Loucy (cell line): ENCODE data around the gene RAD51D.

ENCODE experiments used
- H2AFZ ChIP-seq: fragments of 200-600 bp; sonication (generic); 2 replicates; pipeline ENCODE4 v1.6.0; 2016; ENCODE audit warnings: antibody characterized with exemption, mild to moderate bottlenecking, low read length, moderate library complexity
- H3F3A ChIP-seq: fragments of 200-600 bp; 2 replicates; pipeline ENCODE4 v1.6.0; 2016; ENCODE audit warnings: antibody characterized with exemption, low read depth, mild to moderate bottlenecking
- H3K27me3 ChIP-seq: fragments of 200-600 bp; sonication (generic); 2 replicates; pipeline ENCODE4 v1.6.1; 2014; ENCODE audit warnings: low read length, mild to moderate bottlenecking; ENCODE audit not compliant: insufficient read depth, poor library complexity, severe bottlenecking
- H3K36me3 ChIP-seq: fragments of 200-600 bp; sonication (generic); 2 replicates; pipeline ENCODE4 v1.6.1; 2016; ENCODE audit warnings: low read length; ENCODE audit not compliant: insufficient read depth
- H3K4me1 ChIP-seq: fragments of 200-600 bp; sonication (generic); 2 replicates; pipeline ENCODE4 v1.5.1; 2014; ENCODE audit warnings: low read length, mild to moderate bottlenecking; ENCODE audit not compliant: insufficient read depth, poor library complexity, severe bottlenecking
- H3K4me2 ChIP-seq: fragments of 200-600 bp; sonication (generic); 2 replicates; pipeline ENCODE4 v1.6.0; 2014; ENCODE audit warnings: antibody characterized with exemption, low read length, low read depth, mild to moderate bottlenecking; ENCODE audit not compliant: poor library complexity, severe bottlenecking
- H3K4me3 ChIP-seq: fragments of 200-600 bp; sonication (generic); 2 replicates; pipeline ENCODE4 v1.5.1; 2014; ENCODE audit warnings: low read length, mild to moderate bottlenecking, mixed read lengths; ENCODE audit not compliant: poor library complexity, severe bottlenecking
- H3K79me2 ChIP-seq: fragments of 200-600 bp; sonication (generic); 2 replicates; pipeline ENCODE4 v1.6.1; 2014; ENCODE audit warnings: low read length; ENCODE audit not compliant: insufficient read depth
- H3K9ac ChIP-seq: fragments of 200-600 bp; sonication (generic); 2 replicates; pipeline ENCODE4 v1.6.0; 2014; ENCODE audit warnings: mild to moderate bottlenecking, low read depth, low read length, moderate library complexity; ENCODE audit not compliant: poor library complexity, severe bottlenecking
- H3K9me2 ChIP-seq: fragments of 200-600 bp; sonication (generic); replicated peaks from 2 replicates; pipeline ENCODE4 v1.6.1; 2016; ENCODE audit warnings: low read depth, low read length, mixed read lengths
- H3K9me3 ChIP-seq: fragments of 200-600 bp; sonication (generic); 2 replicates; pipeline ENCODE4 v1.6.1; 2014; ENCODE audit warnings: mild to moderate bottlenecking, antibody characterized with exemption, low read length, low read depth; ENCODE audit not compliant: insufficient read depth
- H4K20me1 ChIP-seq: fragments of 200-600 bp; sonication (generic); 2 replicates; pipeline ENCODE4 v1.6.0; 2014; ENCODE audit warnings: antibody characterized with exemption, low read length, mild to moderate bottlenecking; ENCODE audit not compliant: insufficient read depth, poor library complexity, severe bottlenecking
- CTCF ChIP-seq: fragments of 200-600 bp; sonication (generic); conservative IDR thresholded peaks from 2 replicates; pipeline ENCODE4 v1.5.1; 2014; ENCODE audit warnings: mild to moderate bottlenecking, antibody characterized with exemption, low read length
- EZH2phosphoT487 ChIP-seq: fragments of 200-600 bp; IDR thresholded peaks from 2 replicates; pipeline ENCODE4 v1.6.1; 2018; ENCODE audit warnings: antibody characterized with exemption, mild to moderate bottlenecking, moderate library complexity, borderline replicate concordance

RAD51D gene

DNA sequence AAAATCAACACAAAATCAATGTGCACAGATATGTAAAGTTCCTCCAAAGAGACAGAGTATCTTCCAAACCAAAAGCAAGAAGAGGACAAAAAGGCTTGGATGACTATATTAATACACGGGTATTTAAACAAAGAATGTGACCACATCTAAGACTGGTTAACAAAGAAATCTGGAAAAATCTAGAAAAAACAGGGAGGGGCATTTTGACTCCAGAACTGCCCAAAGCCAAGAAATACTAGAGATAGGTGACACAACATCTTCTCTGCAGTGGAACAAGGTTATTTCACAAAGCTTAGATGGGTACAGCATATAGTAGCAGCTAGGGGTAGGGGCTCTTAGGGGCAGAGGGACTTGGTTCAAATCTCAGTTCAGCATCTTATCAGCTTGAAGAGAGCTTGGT, 66.5 kb downstream of the RAD51D start:
- H3F3A ChIP-seq, result no peaks in the 10 kb centered on the region
- no peak overlapping the region for H3K4me3 ChIP-seq
- H3K9me3 ChIP-seq, result no peaks in the 10 kb centered on the region
- H3K4me1 ChIP-seq, result peaks cover 36% of the 10 kb centered on the region
- no peaks in the 10 kb centered on the region for H3K9me2 ChIP-seq
- 0 out of 2 replicates have a peak, but pooled peaks cover 14% of the 10 kb centered on the region for H3K79me2 ChIP-seq
- H3K4me2 ChIP-seq, result no peak overlapping the region
- H3K9ac ChIP-seq, result no peak overlapping the region
- H2AFZ ChIP-seq, result no peak overlapping the region
- TF ChIP-seq EZH2phosphoT487 (no peak), CTCF (no peak)
- H3K36me3 ChIP-seq, result no peaks in the 10 kb centered on the region
- no peaks in the 10 kb centered on the region for H3K27me3 ChIP-seq
- H4K20me1 ChIP-seq, result no peaks in the 10 kb centered on the region

GRCh38 chr17:35052780-35053179, 66.9 kb downstream of the RAD51D start:
- no peaks in the 10 kb centered on the region for H3K27me3 ChIP-seq
- H3K9me2 ChIP-seq, result no peaks in the 10 kb centered on the region
- H3F3A ChIP-seq, result no peaks in the 10 kb centered on the region
- H4K20me1 ChIP-seq, result no peaks in the 10 kb centered on the region
- H3K36me3 ChIP-seq, result no peaks in the 10 kb centered on the region
- H3K4me1 ChIP-seq, result peaks cover 36% of the 10 kb centered on the region
- no peak overlapping the region for H3K4me3 ChIP-seq
- H3K79me2 ChIP-seq, result 0 out of 2 replicates have a peak, but pooled peaks cover 14% of the 10 kb centered on the region
- no peaks in the 10 kb centered on the region for H3K9me3 ChIP-seq
- H3K9ac ChIP-seq, result no peak overlapping the region
- TF ChIP-seq CTCF (no peak), EZH2phosphoT487 (no peak)
- peak overlapping the region; percentile 77 for H3K4me2 ChIP-seq
- H2AFZ ChIP-seq, result no peak overlapping the region

DNA sequence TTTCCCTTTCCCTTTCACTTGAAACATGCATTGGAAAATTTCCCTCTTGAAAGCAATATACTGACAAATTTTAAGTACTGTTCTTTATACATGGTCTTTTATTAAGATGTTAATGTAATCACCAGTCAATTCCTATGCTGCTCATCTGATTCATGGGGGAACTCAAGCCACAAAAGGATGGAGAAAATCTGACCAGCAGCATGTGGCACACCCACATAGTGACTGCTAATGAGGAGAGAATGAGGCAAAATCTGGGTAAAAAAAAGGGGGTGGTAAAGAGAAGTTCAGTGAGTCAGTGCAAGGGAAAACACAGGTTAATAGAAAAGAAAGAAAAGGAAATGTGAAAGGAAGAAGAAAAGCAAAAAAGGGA, 67.4 kb downstream of the RAD51D start:
- peak overlapping the region; percentile 77 for H3K4me2 ChIP-seq
- peaks cover 37% of the 10 kb centered on the region for H3K4me1 ChIP-seq
- H3K9me3 ChIP-seq, result no peaks in the 10 kb centered on the region
- no peak overlapping the region; the same call in 1 of the 2 replicates for H2AFZ ChIP-seq
- no peaks in the 10 kb centered on the region for H3F3A ChIP-seq
- H3K9ac ChIP-seq, result peak overlapping the region; percentile 55
- H3K36me3 ChIP-seq, result no peaks in the 10 kb centered on the region
- H3K27me3 ChIP-seq, result no peaks in the 10 kb centered on the region
- peak overlapping the region; percentile 66 for H3K4me3 ChIP-seq
- no peak for TF ChIP-seq EZH2phosphoT487
- TF ChIP-seq CTCF, result no peak
- H3K79me2 ChIP-seq, result 0 out of 2 replicates have a peak, but pooled peaks cover 14% of the 10 kb centered on the region
- H3K9me2 ChIP-seq, result no peaks in the 10 kb centered on the region
- H4K20me1 ChIP-seq, result no peaks in the 10 kb centered on the region
